Fibroblast of villous mesenchyme (primary cell): ENCODE results near the gene TIMD4. TPM values are rescaled to one million over a fixed set of nuclear protein-coding genes. Genes with fewer than 3 reads are reported as not detected.

Source experiments
- total RNA-seq: library from RNA; depleted of rRNA; stranded (reverse); fragments of >200 nt; gene quantifications from 2 replicates; pipeline ENCODE4 v1.2.3, GENCODE V29; 2012

Gene TIMD4
- total RNA-seq, 1 donor, result not detected

Other genes with a start within 250 kb of the TIMD4 start
- under 0.01 TPM in 2 replicates for gene PPP1R2B, start 112.9 kb downstream of the TIMD4 start, total RNA-seq
- gene HAVCR1, start 95.9 kb upstream of the TIMD4 start, total RNA-seq, result not detected in 2 replicates
- gene HAVCR2, start 145.8 kb upstream of the TIMD4 start, total RNA-seq, result not detected in 2 replicates
- gene MED7, start 179.6 kb upstream of the TIMD4 start, total RNA-seq, result 9.0 and 12.5 TPM in 2 replicates
- not detected in 2 replicates for gene GARIN3, start 203.0 kb upstream of the TIMD4 start, total RNA-seq
- 1.3 TPM in 1 of 2 replicates, not detected in the other for gene ITK, start 217.6 kb upstream of the TIMD4 start, total RNA-seq